GM18909 (cell line): ENCODE measurements around the gene MTA1.

Experiments
- ATAC-seq: cut with Tn5 transposase; IDR thresholded peaks from one replicate; pipeline ENCODE4 v1.9.1; 2021; ENCODE audit warnings: mild to moderate bottlenecking; ENCODE audit not compliant: unreplicated experiment, poor library complexity

MTA1 gene

GRCh38 chr14:105503935-105504692 lies 84.5 kb downstream of the MTA1 start:
- no peak for ATAC-seq

GRCh38 chr14:105505101-105505500 lies 85.5 kb downstream of the MTA1 start:
- ATAC-seq = no peak

GRCh38 chr14:105507247-105507646 lies 87.6 kb downstream of the MTA1 start:
- ATAC-seq = no peak

GRCh38 chr14:105508069-105508468 lies 88.4 kb downstream of the MTA1 start:
- no peak for ATAC-seq

- no peak for ATAC-seq
These were observed 89.0 kb downstream of the MTA1 start for GRCh38 chr14:105508601-105509000.

GRCh38 chr14:105517096-105517495 lies 97.5 kb downstream of the MTA1 start:
- ATAC-seq = no peak

GRCh38 chr14:105519946-105520698 lies 100.5 kb downstream of the MTA1 start:
- ATAC-seq = no peak
